Mesendoderm (in vitro differentiated cells): ENCODE data around the gene SAMD4A.

ENCODE experiments used
- DNase-seq: peaks from one replicate; pipeline ENCODE4 v3.0.0; 2013
- H2AK5ac ChIP-seq: 2 replicates; pipeline ENCODE4 v1.6.1; 2013; ENCODE audit warnings: low read length, inconsistent platforms
- H2BK120ac ChIP-seq: 2 replicates; pipeline ENCODE4 v1.6.1; 2013; ENCODE audit warnings: low read depth, mild to moderate bottlenecking, low read length, moderate library complexity, mixed read lengths
- H2BK15ac ChIP-seq: replicated peaks from 2 replicates; pipeline ENCODE4 v1.6.1; 2013; ENCODE audit warnings: low read depth, mild to moderate bottlenecking, moderate library complexity
- H2BK5ac ChIP-seq: 2 replicates; pipeline ENCODE4 v1.6.1; 2013; ENCODE audit warnings: low read length, inconsistent platforms
- H3K18ac ChIP-seq: 2 replicates; pipeline ENCODE4 v1.6.1; 2013; ENCODE audit warnings: mild to moderate bottlenecking, low read length, mixed read lengths
- H3K23ac ChIP-seq: one replicate; pipeline ENCODE4 v1.6.1; 2013; ENCODE audit warnings: low read length
- H3K27ac ChIP-seq: 2 replicates; pipeline ENCODE4 v1.5.1; 2013; ENCODE audit warnings: low read depth, mild to moderate bottlenecking, inconsistent platforms, low read length, moderate library complexity
- H3K27me3 ChIP-seq: 2 replicates; pipeline ENCODE4 v1.6.1; 2013; ENCODE audit warnings: low read length, control low read depth, mild to moderate bottlenecking, inconsistent platforms; ENCODE audit not compliant: insufficient read depth, poor library complexity
- H3K36me3 ChIP-seq: 2 replicates; pipeline ENCODE4 v1.6.1; 2013; ENCODE audit warnings: low read length, inconsistent platforms; ENCODE audit not compliant: control insufficient read depth, insufficient read depth
- H3K4ac ChIP-seq: one replicate; pipeline ENCODE4 v1.6.1; 2013; ENCODE audit warnings: low read depth, mild to moderate bottlenecking, low read length, moderate library complexity
- H3K4me1 ChIP-seq: 2 replicates; pipeline ENCODE4 v1.6.1; 2013; ENCODE audit warnings: low read depth, low read length, inconsistent platforms; ENCODE audit not compliant: control insufficient read depth
- H3K4me2 ChIP-seq: 2 replicates; pipeline ENCODE4 v1.6.1; 2013; ENCODE audit warnings: low read length
- H3K4me3 ChIP-seq: 2 replicates; pipeline ENCODE4 v1.5.1; 2013; ENCODE audit warnings: mild to moderate bottlenecking, low read length
- H3K56ac ChIP-seq: one replicate; pipeline ENCODE4 v1.6.1; 2013; ENCODE audit warnings: low read length
- H3K79me1 ChIP-seq: 2 replicates; pipeline ENCODE4 v1.6.1; 2013; ENCODE audit warnings: low read length, inconsistent platforms
- H3K79me2 ChIP-seq: 2 replicates; pipeline ENCODE4 v1.6.1; 2013; ENCODE audit warnings: mild to moderate bottlenecking, low read length; ENCODE audit not compliant: control insufficient read depth, insufficient read depth
- H3K9ac ChIP-seq: 2 replicates; pipeline ENCODE4 v1.6.1; 2013; ENCODE audit warnings: low read length, inconsistent platforms
- H4K5ac ChIP-seq: one replicate; pipeline ENCODE4 v1.6.1; 2013; ENCODE audit warnings: low read length
- H4K8ac ChIP-seq: one replicate; pipeline ENCODE4 v1.6.1; 2013; ENCODE audit warnings: low read depth, mild to moderate bottlenecking, control low read depth, low read length, moderate library complexity
- WGBS: extraction: QIAGEN DNeasy Blood & Tissue Kit; methylation state at CpG from one replicate; pipeline ENCODE4 v1.1.7; 2013; ENCODE audit warnings: low lambda C conversion rate, missing lambda C conversion rate; ENCODE audit not compliant: insufficient coverage; ENCODE audit errors: extremely low coverage; 5-methylcytosine and 5-hydroxymethylcytosine counted together

Gene SAMD4A

DNA sequence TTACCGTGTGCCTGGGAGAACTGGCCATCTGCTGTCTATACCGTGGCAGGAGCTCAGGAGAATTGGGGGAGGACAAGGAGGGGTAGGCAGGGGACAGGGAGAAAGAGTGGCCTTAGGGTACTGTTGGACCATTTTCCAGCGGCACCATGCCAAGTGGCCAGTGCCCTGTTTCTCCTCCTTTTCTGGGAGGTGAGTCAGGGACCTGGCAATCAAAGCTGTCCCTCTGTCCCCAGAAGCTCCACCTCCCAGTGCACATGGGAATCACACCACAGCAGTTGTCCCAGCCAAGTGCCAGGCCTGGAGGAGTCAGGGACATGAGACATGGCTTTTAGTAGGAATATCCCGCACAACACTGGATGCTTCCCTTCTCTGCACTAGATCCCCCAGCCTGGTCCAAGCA is 217.7 kb downstream of the SAMD4A start:
- H3K36me3 ChIP-seq = peaks cover 1% of the 10 kb centered on the region
- no peak overlapping the region for H3K4me3 ChIP-seq
- no peak overlapping the region for H3K27ac ChIP-seq
- H3K4me2 ChIP-seq = no peak overlapping the region
- no peak overlapping the region for H2AK5ac ChIP-seq
- no peak overlapping the region for H2BK15ac ChIP-seq
- H3K23ac ChIP-seq = no peak overlapping the region
- no peaks in the 10 kb centered on the region for H3K27me3 ChIP-seq
- H3K4ac ChIP-seq = no peak overlapping the region
- no peak overlapping the region for H4K5ac ChIP-seq
- H4K8ac ChIP-seq = no peak overlapping the region
- WGBS = no CpG with 5 or more reads among the region's 4 CpGs
- H2BK5ac ChIP-seq = no peak overlapping the region
- no peaks in the 10 kb centered on the region for H3K79me1 ChIP-seq
- DNase-seq = no peak
- no peak overlapping the region for H3K56ac ChIP-seq
- no peaks in the 10 kb centered on the region for H3K4me1 ChIP-seq
- no peak overlapping the region for H3K18ac ChIP-seq
- no peak overlapping the region for H2BK120ac ChIP-seq
- no peaks in the 10 kb centered on the region for H3K79me2 ChIP-seq
- H3K9ac ChIP-seq = no peak overlapping the region

GRCh38 chr14:54785136-54785777 is 218.3 kb downstream of the SAMD4A start:
- no CpG with 5 or more reads among the region's 8 CpGs for WGBS
- H3K4me2 ChIP-seq = no peak overlapping the region

GRCh38 chr14:54785778-54786770 is 219.1 kb downstream of the SAMD4A start:
- Histone ChIP-seq H3K79me2 (no peaks in the 10 kb centered on the region), H3K27ac (no peak overlapping the region), H3K4me2 (no peak overlapping the region), H3K27me3 (no peaks in the 10 kb centered on the region), H3K18ac (no peak overlapping the region), H3K4me3 (no peak overlapping the region), H2BK120ac (no peak overlapping the region), H3K4me1 (no peaks in the 10 kb centered on the region), H3K9ac (no peak overlapping the region), H2BK5ac (no peak overlapping the region), H3K23ac (no peak overlapping the region), H3K36me3 (peaks cover 1% of the 10 kb centered on the region), H3K79me1 (no peaks in the 10 kb centered on the region), H4K5ac (no peak overlapping the region), H4K8ac (no peak overlapping the region), H3K4ac (no peak overlapping the region), H3K56ac (no peak overlapping the region), H2BK15ac (no peak overlapping the region), H2AK5ac (no peak overlapping the region)
- WGBS = no CpG with 5 or more reads among the region's 5 CpGs
- DNase-seq = no peak

More at GRCh38 chr14:54785136-54785777, 218.3 kb downstream of the SAMD4A start:
- H2BK120ac ChIP-seq = no peak overlapping the region
- no peak overlapping the region for H3K4me3 ChIP-seq
- H2AK5ac ChIP-seq = no peak overlapping the region
- no peaks in the 10 kb centered on the region for H3K27me3 ChIP-seq
- no peak overlapping the region for H3K18ac ChIP-seq
- no peak overlapping the region for H2BK5ac ChIP-seq
- no peak for DNase-seq
- H3K9ac ChIP-seq = no peak overlapping the region
- peaks cover 1% of the 10 kb centered on the region for H3K36me3 ChIP-seq
- H3K4ac ChIP-seq = no peak overlapping the region
- no peak overlapping the region for H4K8ac ChIP-seq
- no peak overlapping the region for H3K56ac ChIP-seq
- no peak overlapping the region for H2BK15ac ChIP-seq
- no peak overlapping the region for H4K5ac ChIP-seq
- H3K79me2 ChIP-seq = no peaks in the 10 kb centered on the region
- no peaks in the 10 kb centered on the region for H3K4me1 ChIP-seq
- no peak overlapping the region for H3K23ac ChIP-seq
- H3K27ac ChIP-seq = no peak overlapping the region
- H3K79me1 ChIP-seq = no peaks in the 10 kb centered on the region

GRCh38 chr14:54786838-54787237 is 219.9 kb downstream of the SAMD4A start:
- Histone ChIP-seq H3K9ac (no peak overlapping the region), H4K5ac (no peak overlapping the region), H3K23ac (no peak overlapping the region), H3K36me3 (peaks cover 1% of the 10 kb centered on the region), H3K56ac (no peak overlapping the region), H3K4me3 (no peak overlapping the region), H3K27ac (no peak overlapping the region), H2BK15ac (no peak overlapping the region), H3K4me1 (no peaks in the 10 kb centered on the region), H3K4ac (no peak overlapping the region), H2BK120ac (no peak overlapping the region), H3K79me1 (no peaks in the 10 kb centered on the region), H2BK5ac (no peak overlapping the region), H3K79me2 (no peaks in the 10 kb centered on the region), H2AK5ac (no peak overlapping the region), H3K18ac (no peak overlapping the region), H3K4me2 (no peak overlapping the region), H4K8ac (no peak overlapping the region), H3K27me3 (no peaks in the 10 kb centered on the region)
- no CpG with 5 or more reads among the region's 3 CpGs for WGBS
- DNase-seq = no peak

GRCh38 chr14:54787261-54787660 is 220.3 kb downstream of the SAMD4A start:
- Histone ChIP-seq H3K4me1 (no peaks in the 10 kb centered on the region), H2BK5ac (no peak overlapping the region), H3K23ac (no peak overlapping the region), H4K5ac (no peak overlapping the region), H2BK15ac (no peak overlapping the region), H3K9ac (no peak overlapping the region), H3K36me3 (peaks cover 1% of the 10 kb centered on the region), H3K56ac (no peak overlapping the region), H3K79me1 (no peaks in the 10 kb centered on the region), H3K4ac (no peak overlapping the region), H3K4me3 (no peak overlapping the region), H3K18ac (no peak overlapping the region), H3K4me2 (no peak overlapping the region), H2BK120ac (no peak overlapping the region), H4K8ac (no peak overlapping the region), H2AK5ac (no peak overlapping the region), H3K79me2 (no peaks in the 10 kb centered on the region), H3K27ac (no peak overlapping the region), H3K27me3 (no peaks in the 10 kb centered on the region)
- WGBS = no CpG with 5 or more reads among the region's 1 CpG
- no peak for DNase-seq
